ENCODE results near the gene KCNN1.
A peak's percentile ranks its signal among the peaks of the same experiment; 100 is the strongest.
"Not testable (repeated sequence)": the region's sequence is repeated elsewhere in the genome, so short reads cannot be mapped to it uniquely, and the experiment has no call there.

KCNN1 gene

DNA sequence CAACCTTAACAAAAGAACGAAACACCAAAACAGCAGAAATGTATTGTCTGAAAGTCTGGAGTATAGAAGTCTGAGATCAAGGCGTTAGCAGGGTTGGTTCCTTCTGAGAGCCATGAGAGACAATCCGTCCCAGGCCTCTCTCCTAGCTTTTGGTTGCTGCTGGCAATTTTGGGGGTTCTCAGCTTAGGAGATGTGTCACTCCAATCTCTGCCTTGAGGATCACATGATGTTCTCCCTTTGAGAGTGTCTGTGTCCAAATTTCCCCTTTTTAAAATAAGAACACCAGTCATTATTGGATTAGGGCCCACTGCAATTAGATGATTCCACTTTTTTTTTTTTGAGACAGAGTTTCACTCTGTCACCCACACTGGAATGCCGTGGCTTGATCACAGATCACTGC is 10.1 kb downstream of the KCNN1 start:
- peaks cover 34% of the 10 kb centered on the region for H3K27me3 Mint-ChIP-seq
- DNase-seq (no peak), ATAC-seq (no peak)
- H3K9me3 Mint-ChIP-seq = no peaks in the 10 kb centered on the region
- H3K4me3 Mint-ChIP-seq = no peak overlapping the region
- no peak overlapping the region for H3K27ac Mint-ChIP-seq
- H3K4me1 Mint-ChIP-seq = peaks cover 4% of the 10 kb centered on the region

DNA sequence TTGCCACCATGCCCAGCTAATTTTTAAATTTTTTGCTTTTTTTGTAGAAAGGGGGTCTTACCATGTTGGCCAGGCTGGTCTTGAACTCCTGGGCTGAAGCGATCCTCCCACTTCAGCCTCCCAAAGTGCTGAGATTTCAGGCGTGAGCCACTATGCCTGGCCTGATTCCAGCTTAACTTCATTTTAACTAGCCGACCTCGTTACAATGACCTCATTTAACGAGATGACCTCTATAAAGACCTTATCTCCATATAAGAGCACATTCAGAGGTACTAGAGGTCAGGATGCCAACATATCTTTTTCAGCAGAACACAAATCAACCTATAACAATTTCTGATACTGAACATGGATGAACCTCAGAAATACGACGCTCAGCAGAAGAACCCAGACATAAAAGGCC is 10.6 kb downstream of the KCNN1 start:
- DNase-seq = no peak
- H3K27ac Mint-ChIP-seq = peak overlapping the region in 1 of 2 donors; percentile 27
- peaks cover 39% of the 10 kb centered on the region for H3K27me3 Mint-ChIP-seq
- H3K4me1 Mint-ChIP-seq = peaks cover 4% of the 10 kb centered on the region
- H3K9me3 Mint-ChIP-seq = no peaks in the 10 kb centered on the region
- no peak overlapping the region for H3K4me3 Mint-ChIP-seq
- no peak for ATAC-seq

DNA sequence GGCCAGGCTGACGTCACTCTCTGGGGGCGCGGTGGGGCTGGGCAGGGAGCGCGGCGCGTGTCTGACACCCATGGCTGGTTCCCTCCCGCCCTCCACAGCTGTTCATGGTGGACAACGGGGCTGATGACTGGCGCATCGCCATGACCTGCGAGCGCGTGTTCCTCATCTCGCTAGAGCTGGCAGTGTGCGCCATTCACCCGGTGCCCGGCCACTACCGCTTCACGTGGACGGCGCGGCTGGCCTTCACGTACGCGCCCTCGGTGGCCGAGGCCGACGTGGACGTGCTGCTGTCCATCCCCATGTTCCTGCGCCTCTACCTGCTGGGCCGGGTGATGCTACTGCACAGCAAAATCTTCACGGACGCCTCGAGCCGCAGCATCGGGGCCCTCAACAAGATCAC is 14.7 kb downstream of the KCNN1 start:
- Mint-ChIP-seq H3K27me3 (peaks cover 43% of the 10 kb centered on the region), H3K4me1 (peaks cover 4% of the 10 kb centered on the region), H3K4me3 (no peak overlapping the region), H3K9me3 (no peaks in the 10 kb centered on the region), H3K27ac (no peak overlapping the region)
- ATAC-seq (no peak), DNase-seq (no peak)

- Mint-ChIP-seq H3K4me3 (no peak overlapping the region), H3K4me1 (peaks cover 4% of the 10 kb centered on the region), H3K27ac (no peak overlapping the region), H3K9me3 (no peaks in the 10 kb centered on the region), H3K27me3 (peaks cover 39% of the 10 kb centered on the region)
- ATAC-seq = no peak
- DNase-seq = no peak
Observed at GRCh38 chr19:17982430-17982829, 15.5 kb downstream of the KCNN1 start.

GRCh38 chr19:17985037-17985818 is 18.3 kb downstream of the KCNN1 start:
- no peaks in the 10 kb centered on the region for H3K9me3 Mint-ChIP-seq
- H3K4me1 Mint-ChIP-seq = no peaks in the 10 kb centered on the region
- ATAC-seq (no peak), DNase-seq (no peak)
- no peak overlapping the region for H3K4me3 Mint-ChIP-seq
- H3K27me3 Mint-ChIP-seq = peaks cover 26% of the 10 kb centered on the region
- H3K27ac Mint-ChIP-seq = peak overlapping the region in 1 of 2 donors; percentile 72

- peaks cover 13% of the 10 kb centered on the region for H3K27me3 Mint-ChIP-seq
- H3K4me3 Mint-ChIP-seq, DNase-seq, ATAC-seq, H3K4me1 Mint-ChIP-seq, H3K9me3 Mint-ChIP-seq: not testable (repeated sequence)
- H3K27ac Mint-ChIP-seq = peak overlapping the region in 1 of 2 donors; percentile 94
Observed at GRCh38 chr19:17986569-17986968, 19.7 kb downstream of the KCNN1 start.

DNA sequence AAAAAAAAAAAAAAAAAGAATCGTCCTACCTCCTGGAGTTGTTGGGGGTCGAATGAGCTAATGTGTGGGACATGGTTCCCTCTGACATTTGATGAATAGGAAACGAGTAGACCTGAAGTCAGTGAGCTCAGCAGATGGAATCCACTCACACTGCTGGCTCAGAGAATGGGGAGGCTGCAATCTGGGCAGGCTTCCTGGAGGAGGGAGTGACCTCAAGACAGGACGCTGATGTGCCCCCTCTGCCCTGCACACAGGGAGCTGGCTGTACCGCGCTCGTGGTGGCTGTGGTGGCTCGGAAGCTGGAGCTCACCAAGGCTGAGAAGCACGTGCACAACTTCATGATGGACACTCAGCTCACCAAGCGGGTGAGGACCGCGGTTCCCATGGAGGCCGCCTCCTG is 21.3 kb downstream of the KCNN1 start:
- Mint-ChIP-seq H3K9me3 (no peaks in the 10 kb centered on the region), H3K27ac (no peak overlapping the region), H3K27me3 (no peaks in the 10 kb centered on the region), H3K4me3 (no peak overlapping the region), H3K4me1 (no peaks in the 10 kb centered on the region)
- ATAC-seq (no peak), DNase-seq (no peak)

GRCh38 chr19:17989425-17990094 is 22.7 kb downstream of the KCNN1 start:
- DNase-seq (no peak), ATAC-seq (no peak)
- H3K9me3 Mint-ChIP-seq = no peaks in the 10 kb centered on the region
- H3K4me3 Mint-ChIP-seq = no peak overlapping the region
- no peaks in the 10 kb centered on the region for H3K4me1 Mint-ChIP-seq
- no peak overlapping the region for H3K27ac Mint-ChIP-seq
- no peaks in the 10 kb centered on the region for H3K27me3 Mint-ChIP-seq

DNA sequence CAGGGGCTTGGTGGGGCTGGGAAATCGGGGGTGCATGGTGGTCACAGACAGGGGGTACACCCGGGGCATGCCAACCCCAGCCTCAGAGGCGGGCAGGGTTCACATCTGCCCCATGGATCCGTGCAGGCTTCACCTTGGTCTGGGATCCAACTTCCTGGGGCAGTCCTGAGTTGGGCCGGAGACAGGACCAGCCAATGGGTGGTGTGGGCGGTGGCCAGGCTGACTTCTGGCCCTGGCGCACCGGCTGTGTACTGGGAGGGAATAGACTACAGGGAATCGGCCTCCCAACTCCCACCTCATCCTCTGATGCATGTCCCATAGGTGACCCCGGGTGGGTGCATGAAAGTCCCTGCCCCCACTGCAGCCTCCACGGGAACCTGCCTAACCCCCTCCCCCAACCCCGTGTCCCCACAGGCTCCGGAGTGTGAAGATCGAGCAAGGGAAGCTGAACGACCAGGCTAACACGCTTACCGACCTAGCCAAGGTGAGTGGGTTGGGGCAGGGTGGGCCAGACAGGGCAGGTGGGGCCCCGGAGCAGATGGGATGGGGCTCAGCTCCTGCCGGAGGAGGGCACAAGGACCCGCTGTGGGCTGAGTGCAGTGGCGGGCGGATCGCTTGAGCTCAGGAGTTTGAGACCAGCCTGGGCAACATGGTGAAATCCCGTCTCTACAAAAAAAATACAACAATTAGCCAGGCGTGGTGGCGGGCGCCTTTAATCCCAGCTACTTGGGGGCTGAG is 26.3 kb downstream of the KCNN1 start:
- H3K27ac Mint-ChIP-seq = no peak overlapping the region
- DNase-seq = no peak
- H3K4me3 Mint-ChIP-seq = no peak overlapping the region
- no peaks in the 10 kb centered on the region for H3K9me3 Mint-ChIP-seq
- ATAC-seq = no peak
- H3K27me3 Mint-ChIP-seq = no peaks in the 10 kb centered on the region
- H3K4me1 Mint-ChIP-seq = peaks cover 14% of the 10 kb centered on the region

- DNase-seq = peak; percentile 88 to 92
- ATAC-seq = peak; percentile 56
- Mint-ChIP-seq H3K27ac (no peak overlapping the region), H3K27me3 (no peaks in the 10 kb centered on the region), H3K4me3 (no peak overlapping the region), H3K9me3 (no peaks in the 10 kb centered on the region), H3K4me1 (peaks cover 34% of the 10 kb centered on the region)
Observed at GRCh38 chr19:17996826-17997316, 30.0 kb downstream of the KCNN1 start.

- Mint-ChIP-seq H3K27ac (no peak overlapping the region), H3K4me1 (peaks cover 45% of the 10 kb centered on the region), H3K27me3 (no peaks in the 10 kb centered on the region), H3K9me3 (no peaks in the 10 kb centered on the region), H3K4me3 (no peak overlapping the region)
- ATAC-seq (no peak), DNase-seq (no peak)
Observed at GRCh38 chr19:17997969-17998826, 31.3 kb downstream of the KCNN1 start.

DNA sequence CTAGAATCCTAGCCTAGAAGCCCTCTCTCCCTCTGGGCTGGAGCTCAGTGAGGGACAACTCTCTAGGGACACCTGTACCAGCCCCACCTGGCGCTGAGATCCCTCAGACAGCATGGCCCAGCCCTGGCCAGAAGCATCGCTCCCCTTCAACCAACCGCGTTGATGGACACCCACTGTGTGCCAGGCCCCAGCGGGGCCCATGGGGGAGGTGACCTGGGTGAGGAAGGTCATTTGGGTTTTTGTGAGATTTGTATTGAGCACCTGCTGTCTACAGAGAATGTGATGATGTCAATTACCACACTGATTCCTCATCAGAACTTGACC is 31.9 kb downstream of the KCNN1 start:
- Mint-ChIP-seq H3K4me1 (peaks cover 48% of the 10 kb centered on the region), H3K27me3 (no peaks in the 10 kb centered on the region), H3K27ac (no peak overlapping the region), H3K9me3 (no peaks in the 10 kb centered on the region), H3K4me3 (no peak overlapping the region)
- ATAC-seq (no peak), DNase-seq (no peak)

DNA sequence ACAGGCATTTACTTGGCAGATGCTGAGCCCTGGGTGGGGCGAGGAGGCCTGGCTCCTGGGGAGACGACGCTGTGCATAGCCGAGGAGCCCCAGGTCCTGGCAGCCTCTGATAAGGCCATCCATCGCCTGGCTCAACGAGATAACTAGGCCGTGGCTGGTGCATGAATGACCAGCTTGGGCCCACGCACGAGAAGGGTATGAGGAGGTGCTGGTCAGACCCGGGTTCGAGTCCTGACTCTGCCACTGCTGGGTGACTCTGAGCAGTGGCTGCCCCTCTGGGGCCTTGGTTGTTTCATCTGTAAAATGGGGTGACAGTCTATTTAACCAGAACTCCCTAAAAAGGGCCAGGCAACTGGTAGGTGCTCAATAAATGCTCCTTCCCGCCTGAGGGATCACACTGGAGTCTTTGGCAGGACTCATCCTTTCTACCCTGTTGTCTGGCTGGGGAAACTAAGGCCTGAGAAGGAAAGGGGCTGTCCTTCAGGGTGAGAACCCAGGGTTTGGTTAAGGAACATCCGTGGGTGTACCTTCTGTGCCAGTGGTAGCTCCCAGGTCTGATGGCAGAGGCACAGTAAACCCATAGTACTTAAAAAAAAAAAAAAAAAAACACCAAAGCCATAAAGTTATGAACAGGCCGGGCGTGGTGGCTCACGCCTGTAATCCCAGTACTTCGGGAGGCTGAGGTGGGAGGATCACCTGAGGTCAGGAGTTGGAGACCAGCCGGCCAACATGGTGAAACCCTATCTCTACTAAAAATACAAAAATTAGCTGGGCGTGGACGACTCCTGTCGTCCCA is 33.0 kb downstream of the KCNN1 start:
- no peaks in the 10 kb centered on the region for H3K27me3 Mint-ChIP-seq
- no peak for ATAC-seq
- H3K4me1 Mint-ChIP-seq = peaks cover 48% of the 10 kb centered on the region
- DNase-seq = peak in 1 of 2 donors; percentile 18
- peak overlapping the region; percentile 79 for H3K4me3 Mint-ChIP-seq
- H3K27ac Mint-ChIP-seq = peak overlapping the region; percentile 90 to 91
- no peaks in the 10 kb centered on the region for H3K9me3 Mint-ChIP-seq

DNA sequence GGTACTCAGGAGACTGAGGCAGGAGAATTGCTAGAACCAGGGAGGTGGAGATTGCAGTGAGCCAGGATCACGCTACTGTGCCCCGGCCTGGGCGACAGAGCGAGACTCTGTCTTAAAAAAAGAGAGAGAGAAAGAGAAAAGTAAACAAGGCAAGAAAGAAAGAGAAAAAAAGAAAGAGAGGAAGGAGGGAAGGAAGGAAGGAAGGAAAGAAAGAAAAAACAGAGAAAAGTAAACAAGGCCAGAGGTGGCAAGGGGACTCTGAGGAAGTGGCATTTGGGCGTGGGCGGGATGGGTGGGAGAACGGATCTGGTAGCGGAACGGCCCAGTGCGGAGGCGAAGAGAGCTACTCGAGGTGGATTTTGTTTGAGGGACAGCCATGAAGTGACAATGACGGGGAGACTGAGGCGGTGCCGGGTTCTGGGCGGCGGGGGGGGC is 33.6 kb downstream of the KCNN1 start:
- Mint-ChIP-seq H3K27ac (peak overlapping the region; percentile 90 to 91), H3K4me1 (peaks cover 48% of the 10 kb centered on the region), H3K27me3 (no peaks in the 10 kb centered on the region), H3K4me3 (peak overlapping the region; percentile 79), H3K9me3 (no peaks in the 10 kb centered on the region)
- DNase-seq = peak in 1 of 2 donors; percentile 37
- no peak for ATAC-seq
